GM12891 (cell line): Measurements from ENCODE around the gene SETD2.
"Not testable (repeated sequence)": the region's sequence is repeated elsewhere in the genome, so short reads cannot be mapped to it uniquely, and the experiment has no call there.

ENCODE experiments used
- DNase-seq: peaks from one replicate; pipeline ENCODE4 v3.0.0; 2011; ENCODE audit warnings: low spot score; ENCODE audit not compliant: insufficient read length
- FAIRE-seq: peaks from 2 replicates; lab custom pipeline; 2011; peaks lifted over from hg19 to GRCh38; lab: Jason Lieb, UNC
- PAX5 ChIP-seq: IDR thresholded peaks from 2 replicates; pipeline ENCODE4 v1.6.1; 2011; ENCODE audit warnings: low read length, moderate library complexity, mild to moderate bottlenecking; ENCODE audit not compliant: insufficient read depth, severe bottlenecking
- POLR2A ChIP-seq: IDR thresholded peaks from 2 replicates; pipeline ENCODE4 v1.6.1; 2011; ENCODE audit warnings: low read depth, low read length, control low read depth
- POLR2AphosphoS5 ChIP-seq: IDR thresholded peaks from 2 replicates; pipeline ENCODE4 v1.6.1; 2011; ENCODE audit warnings: low read depth, low read length, control low read depth
- POU2F2 ChIP-seq: IDR thresholded peaks from 2 replicates; pipeline ENCODE4 v1.6.1; 2011; ENCODE audit warnings: low read depth, mild to moderate bottlenecking, control low read depth, low read length, moderate library complexity
- SPI1 ChIP-seq: IDR thresholded peaks from 2 replicates; pipeline ENCODE4 v1.6.1; 2011; ENCODE audit warnings: low read depth, low read length, control low read depth
- TAF1 ChIP-seq: IDR thresholded peaks from 2 replicates; pipeline ENCODE4 v1.6.1; 2011; ENCODE audit warnings: low read depth, low read length, control low read depth

SETD2 gene

DNA sequence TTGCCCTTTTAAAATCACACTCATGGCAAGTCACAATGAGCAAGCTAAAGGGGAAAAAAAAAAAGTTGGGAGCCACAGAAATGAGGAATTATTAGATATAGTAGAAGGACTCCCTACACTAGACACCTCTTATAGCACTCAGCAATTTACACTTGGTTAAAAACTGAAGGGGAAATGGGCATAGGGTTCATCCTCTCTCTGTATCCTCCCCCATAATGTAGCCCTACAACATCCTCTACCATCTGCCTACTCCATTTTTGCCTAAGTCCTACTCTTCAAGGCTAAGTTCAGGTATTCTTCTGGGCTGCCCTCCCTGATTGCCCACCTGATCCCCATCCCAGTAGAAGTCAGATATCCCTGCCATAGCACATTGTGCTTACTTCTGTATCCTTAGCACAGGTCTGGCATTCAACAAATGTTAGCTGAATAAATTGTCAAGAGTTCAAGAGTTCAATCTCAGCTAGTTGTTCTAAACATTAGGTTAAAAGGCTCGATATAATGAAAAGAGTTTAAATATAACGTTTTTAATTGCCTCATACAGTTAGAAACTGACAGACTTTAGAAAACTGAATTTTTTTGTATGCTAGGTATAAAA, 14.5 kb downstream of the SETD2 start:
- DNase-seq (no peak), FAIRE-seq (peak; percentile 72)
- no peak for TF ChIP-seq TAF1
- no peak for TF ChIP-seq PAX5
- no peak for TF ChIP-seq POU2F2
- no peak for TF ChIP-seq POLR2A
- TF ChIP-seq POLR2AphosphoS5, result no peak
- TF ChIP-seq SPI1, result no peak

DNA sequence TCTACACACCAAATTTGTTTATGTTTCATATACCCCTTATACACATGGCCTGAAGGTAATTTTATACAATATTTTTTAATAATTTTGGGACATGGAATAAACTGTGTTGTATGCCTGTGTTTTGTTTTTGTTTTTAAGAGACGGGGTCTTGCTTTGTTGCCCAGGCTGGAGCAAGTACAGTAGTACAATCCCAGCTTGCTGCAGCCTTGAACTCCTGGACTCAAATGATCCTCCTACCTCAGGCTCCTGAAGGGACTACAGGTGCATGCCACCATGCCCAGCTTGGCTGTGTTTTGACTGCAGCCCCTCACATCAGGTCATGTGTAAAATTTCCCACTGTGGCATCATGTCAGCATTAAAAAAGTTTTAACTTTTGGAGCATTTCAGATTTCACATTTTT, 18.6 kb downstream of the SETD2 start:
- TF ChIP-seq PAX5 (no peak), POLR2AphosphoS5 (no peak)
- DNase-seq (no peak), FAIRE-seq (no peak)

DNA sequence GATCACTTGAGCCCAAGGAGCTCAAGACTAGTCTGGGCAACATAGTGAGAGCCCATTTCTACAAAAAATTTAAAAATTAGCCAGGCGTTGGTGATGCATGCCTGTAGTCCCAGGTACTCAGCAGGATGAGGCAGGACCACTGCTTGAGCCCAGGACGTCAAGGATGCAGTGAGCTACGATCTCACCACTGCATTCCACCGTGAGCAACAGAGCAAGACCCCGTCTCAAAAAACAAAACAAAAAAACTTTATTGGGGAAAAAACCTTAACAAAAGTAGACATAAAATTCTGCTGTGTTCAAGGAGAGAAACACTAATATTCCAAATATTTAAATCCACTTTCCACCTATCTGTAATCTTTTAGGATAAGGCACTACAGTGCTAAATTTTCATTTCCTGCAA, 20.8 kb downstream of the SETD2 start:
- TF ChIP-seq SPI1 (no peak), POLR2A (no peak), PAX5 (no peak), POU2F2 (no peak), POLR2AphosphoS5 (no peak), TAF1 (no peak)
- FAIRE-seq, result no peak
- DNase-seq, result no peak

DNA sequence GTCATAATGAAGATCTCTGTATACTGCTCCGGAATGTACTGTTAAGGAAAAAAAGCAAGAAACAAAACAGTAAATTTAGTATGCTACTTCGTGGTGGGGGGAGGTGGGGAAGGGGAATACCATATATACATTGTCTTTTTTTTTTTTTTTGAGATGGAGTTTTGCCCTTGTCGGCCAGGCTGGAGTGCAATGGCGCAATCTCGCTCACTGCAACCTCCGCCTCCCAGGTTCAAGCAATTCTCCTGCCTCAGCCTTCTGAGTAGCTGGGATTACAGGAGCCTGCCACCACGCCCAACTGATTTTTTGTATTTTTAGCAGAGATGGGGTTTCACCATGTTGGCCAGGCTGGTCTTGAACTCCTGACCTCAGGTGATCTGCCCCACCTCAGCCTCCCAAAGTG, 21.4 kb downstream of the SETD2 start:
- FAIRE-seq, result not testable (repeated sequence)

DNA sequence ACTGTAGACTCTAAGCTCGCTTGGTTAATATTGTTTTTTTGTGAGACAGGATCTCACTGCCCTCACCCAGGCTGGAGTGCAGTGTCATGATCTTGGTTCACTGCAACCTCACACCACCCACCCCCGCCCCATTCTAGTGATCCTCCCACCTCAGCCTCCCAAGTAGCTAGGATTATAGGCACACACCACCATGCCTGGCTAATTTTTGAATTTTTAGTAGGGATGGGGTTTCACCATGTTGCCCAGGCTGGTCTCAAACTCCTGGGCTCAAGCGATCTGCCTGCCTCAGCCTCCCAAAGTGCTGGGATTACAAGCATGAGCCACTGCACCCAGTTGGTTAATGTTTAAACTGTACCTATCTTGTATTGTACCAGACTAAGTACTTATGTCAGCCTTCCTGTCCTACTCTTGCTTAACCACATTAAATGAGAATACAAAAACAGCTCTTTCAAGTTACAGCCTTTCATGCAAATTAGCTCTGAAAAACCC, 22.9 kb downstream of the SETD2 start:
- FAIRE-seq (peak; percentile 47), DNase-seq (peak; percentile 36)

More for the DNA sequence above, 21.4 kb downstream of the SETD2 start:
- DNase-seq, result not testable (repeated sequence)

DNA sequence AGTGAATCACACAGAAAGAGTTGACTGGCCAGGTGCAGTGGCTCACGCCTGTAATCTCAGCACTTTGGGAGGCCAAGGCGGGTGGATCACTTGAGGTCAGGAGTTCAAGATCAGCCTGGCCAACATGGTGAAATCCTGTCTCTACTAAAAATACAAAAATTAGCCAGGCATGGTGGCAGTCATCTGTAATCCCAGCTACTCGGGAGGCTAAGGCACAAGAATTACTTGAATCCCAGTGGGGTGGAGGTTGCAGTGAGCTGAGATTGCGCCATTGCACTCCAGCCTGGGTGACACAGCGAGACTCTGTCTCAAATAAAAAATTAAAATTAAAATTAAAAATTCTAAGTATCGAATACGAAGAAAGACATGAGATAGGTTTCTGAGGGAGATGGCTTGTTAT, 23.4 kb downstream of the SETD2 start:
- FAIRE-seq, DNase-seq: not testable (repeated sequence)

DNA sequence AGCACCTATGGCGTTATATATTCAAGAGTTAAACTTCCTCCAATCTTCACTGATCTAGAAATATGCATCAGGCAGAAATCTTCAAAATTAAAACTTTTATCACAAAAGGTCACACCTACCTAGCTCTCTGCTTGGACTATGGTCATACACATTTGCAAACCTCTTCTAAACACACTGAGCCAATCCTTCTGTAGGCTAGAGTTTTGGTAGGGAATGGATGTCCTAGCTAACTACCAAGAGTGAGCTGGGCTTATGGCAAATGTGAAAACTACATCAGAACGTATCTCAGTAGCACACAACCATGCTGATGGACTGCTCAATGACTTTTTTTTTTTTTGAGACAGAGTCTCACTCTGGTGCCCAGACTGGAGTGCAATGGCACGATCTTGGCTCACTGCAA, 29.6 kb downstream of the SETD2 start:
- TF ChIP-seq TAF1 (no peak), SPI1 (no peak), POLR2A (no peak), POLR2AphosphoS5 (no peak), POU2F2 (no peak), PAX5 (no peak)
- no peak for DNase-seq
- no peak for FAIRE-seq

DNA sequence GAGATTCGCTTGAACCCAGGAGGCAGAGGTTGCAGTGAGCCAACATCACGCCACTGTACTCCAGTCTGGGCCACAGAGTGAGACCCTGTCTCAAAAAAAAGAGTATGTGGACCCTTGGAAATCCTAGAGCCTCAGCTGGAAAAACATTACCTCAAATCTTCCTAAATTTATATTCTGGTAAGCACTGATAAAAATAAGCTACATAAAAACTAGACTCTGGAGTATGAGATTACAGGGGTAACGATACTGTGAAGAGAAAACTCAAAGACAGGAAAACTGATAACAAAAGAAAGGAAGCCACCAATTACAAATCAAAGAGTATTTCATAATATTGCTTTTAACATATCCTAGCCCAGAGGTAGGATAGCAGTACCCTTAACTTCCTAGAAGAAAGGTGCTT, 30.3 kb downstream of the SETD2 start:
- TF ChIP-seq POLR2AphosphoS5 (no peak), SPI1 (no peak), POLR2A (no peak), PAX5 (no peak), TAF1 (no peak), POU2F2 (no peak)
- FAIRE-seq (no peak), DNase-seq (no peak)

DNA sequence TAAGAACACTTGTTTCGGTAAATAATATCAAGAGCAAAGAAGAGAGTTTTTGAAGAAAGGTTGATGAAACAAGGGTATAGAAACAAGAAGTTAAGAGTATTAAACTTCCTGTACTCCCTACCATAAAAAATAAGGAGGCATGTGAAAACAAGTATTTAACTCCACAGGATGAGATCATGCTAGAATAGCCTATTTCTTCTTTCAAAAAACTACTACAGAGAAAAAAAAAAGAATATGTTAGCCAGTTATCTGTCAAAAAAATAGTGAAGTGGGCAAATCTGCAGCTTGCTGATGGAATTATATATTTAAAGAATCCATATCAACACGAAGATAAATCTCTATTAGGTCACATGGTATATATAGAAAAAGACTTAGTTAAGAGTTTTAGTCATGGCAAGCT, 33.4 kb downstream of the SETD2 start:
- TF ChIP-seq POU2F2, result no peak
- no peak for TF ChIP-seq SPI1
- no peak for TF ChIP-seq PAX5
- TF ChIP-seq POLR2A, result no peak
- DNase-seq, result no peak
- FAIRE-seq, result no peak

DNA sequence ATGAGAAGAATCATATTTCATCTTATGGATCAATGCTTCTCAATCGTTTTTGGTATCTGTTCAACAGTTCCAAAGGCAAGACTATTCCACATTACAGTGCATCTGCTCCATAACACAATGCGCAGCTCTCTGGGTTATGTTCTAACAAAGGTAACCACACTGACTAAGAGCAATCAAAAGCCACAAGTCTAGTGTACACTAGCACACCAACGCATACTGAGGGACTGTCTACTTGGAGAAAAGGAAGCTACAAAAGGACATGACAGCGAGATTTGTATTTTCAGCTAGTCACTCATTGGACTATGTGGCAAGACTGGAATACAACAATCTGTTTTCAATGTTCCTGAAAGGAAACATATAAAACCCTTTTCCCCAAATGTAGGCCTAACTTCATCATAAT, 35.8 kb downstream of the SETD2 start:
- no peak for TF ChIP-seq POLR2AphosphoS5
- no peak for DNase-seq
- FAIRE-seq, result no peak

DNA sequence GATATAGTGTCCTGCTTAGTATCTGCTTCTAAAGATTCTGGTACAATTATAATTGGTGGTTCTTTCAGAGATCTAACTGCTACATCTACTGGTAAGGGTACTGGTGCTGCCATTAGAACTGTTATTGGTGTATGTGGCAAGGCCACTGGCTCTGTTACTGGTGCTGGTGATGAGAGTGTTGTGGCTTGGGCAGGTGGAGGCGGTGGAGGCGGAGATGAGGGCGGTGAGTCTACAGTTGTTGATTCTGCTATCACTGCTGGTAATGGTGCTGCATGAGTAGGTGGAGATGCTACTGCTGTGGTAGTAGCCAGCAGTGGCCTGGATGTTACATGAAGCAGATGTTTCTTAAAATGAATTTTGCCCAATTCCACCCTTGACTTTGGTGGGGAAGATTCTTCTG, 40.1 kb downstream of the SETD2 start:
- no peak for TF ChIP-seq POU2F2
- FAIRE-seq, result no peak
- no peak for DNase-seq

DNA sequence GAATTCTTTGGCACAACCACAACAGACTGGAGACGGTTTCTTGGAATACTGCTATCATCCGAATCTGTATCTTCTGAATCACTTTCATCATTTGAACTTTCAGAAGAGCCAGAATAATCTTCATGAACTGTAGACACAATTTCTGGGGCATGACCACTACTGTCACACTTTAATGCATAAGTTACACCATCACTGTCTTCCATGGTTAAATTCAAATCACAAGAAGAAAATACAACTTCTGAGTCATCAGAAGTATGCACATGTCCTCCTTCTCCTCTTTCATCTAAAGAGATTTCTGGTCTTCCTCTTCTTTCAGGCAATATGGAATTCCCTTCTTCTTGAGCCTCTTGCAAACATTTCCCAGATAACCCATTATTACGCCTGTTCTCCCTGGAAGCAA, 42.5 kb downstream of the SETD2 start:
- TF ChIP-seq POLR2AphosphoS5, result no peak
- DNase-seq, result no peak
- FAIRE-seq, result no peak

DNA sequence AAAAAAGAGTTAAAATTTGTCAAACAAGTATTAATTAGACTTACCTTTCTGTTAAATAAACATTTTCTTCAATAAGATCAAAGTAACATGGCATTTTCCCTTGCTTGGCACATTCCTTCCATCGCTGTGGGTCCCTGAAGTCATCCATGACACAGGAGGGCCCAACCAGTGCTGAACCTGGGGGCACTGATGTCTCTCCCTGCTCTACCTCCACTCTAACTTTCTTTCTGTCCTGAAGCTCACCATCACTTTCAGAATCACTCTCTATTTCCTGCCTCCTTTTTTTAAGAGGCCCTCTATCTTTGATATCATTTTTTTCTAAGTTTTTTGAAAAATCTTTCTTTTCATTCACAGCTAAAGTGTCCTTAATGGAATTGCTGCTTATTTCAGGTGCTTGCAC, 43.8 kb downstream of the SETD2 start:
- no peak for DNase-seq
- no peak for TF ChIP-seq POLR2A
- TF ChIP-seq POU2F2, result no peak
- TF ChIP-seq SPI1, result no peak
- no peak for TF ChIP-seq TAF1
- TF ChIP-seq POLR2AphosphoS5, result no peak
- no peak for TF ChIP-seq PAX5
- FAIRE-seq, result no peak

DNA sequence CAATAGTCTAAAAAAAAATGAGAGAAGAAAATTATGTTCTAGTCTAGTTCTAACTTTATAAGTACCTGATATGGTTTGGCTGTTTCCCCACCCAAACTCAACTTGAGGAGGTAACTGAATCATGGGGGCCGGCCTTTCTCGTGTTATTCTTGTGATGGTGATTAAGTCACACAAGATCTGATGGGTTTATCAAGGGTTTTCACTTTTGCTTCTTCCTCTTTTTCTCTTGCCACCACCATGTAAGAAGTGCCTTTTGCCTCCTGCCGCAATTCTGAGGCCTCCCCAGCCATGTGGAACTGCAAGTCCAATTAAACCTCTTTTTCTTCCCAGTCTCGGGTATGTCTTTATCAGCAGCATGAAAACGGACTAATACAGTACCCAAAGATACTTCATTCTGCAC, 44.5 kb downstream of the SETD2 start:
- DNase-seq, FAIRE-seq: not testable (repeated sequence)
